Activated T-cell treated with anti-CD3 and anti-CD28 coated beads for 24 hours (primary cell): ENCODE results near the gene SLC6A14.

Source experiments
- DNase-seq: peaks from one replicate; pipeline ENCODE4 v3.0.0-alpha.2; 2020; ENCODE audit warnings: low read depth

SLC6A14 gene, protein sequence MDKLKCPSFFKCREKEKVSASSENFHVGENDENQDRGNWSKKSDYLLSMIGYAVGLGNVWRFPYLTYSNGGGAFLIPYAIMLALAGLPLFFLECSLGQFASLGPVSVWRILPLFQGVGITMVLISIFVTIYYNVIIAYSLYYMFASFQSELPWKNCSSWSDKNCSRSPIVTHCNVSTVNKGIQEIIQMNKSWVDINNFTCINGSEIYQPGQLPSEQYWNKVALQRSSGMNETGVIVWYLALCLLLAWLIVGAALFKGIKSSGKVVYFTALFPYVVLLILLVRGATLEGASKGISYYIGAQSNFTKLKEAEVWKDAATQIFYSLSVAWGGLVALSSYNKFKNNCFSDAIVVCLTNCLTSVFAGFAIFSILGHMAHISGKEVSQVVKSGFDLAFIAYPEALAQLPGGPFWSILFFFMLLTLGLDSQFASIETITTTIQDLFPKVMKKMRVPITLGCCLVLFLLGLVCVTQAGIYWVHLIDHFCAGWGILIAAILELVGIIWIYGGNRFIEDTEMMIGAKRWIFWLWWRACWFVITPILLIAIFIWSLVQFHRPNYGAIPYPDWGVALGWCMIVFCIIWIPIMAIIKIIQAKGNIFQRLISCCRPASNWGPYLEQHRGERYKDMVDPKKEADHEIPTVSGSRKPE

DNA sequence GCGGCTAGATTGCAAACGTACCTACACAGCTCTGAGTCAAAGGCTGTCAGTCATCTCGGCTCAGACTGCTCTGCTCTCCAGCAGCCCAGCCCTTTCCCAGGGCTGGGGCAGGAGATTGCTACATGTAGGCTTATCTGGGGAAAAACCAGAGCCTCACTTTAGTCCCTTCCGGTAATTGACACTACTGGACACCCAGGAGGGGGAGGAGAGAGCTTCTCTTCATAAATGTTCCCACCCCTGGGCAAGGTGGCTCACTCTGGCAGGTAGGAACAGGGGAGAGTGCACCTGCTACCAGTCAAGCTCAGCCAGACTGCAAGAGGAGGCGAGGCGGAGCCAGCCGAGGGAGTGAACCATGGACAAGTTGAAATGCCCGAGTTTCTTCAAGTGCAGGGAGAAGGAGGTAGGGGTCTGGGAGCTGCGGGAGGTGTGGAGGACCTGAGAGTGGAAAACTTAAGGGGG, at the start of gene SLC6A14:
Gene SLC6A14, plus strand, starts transcription at position 249 of the 459 bp plus-strand sequence. Its CDS starts 104 bp downstream, at position 353.
- DNase-seq: no peak

DNA sequence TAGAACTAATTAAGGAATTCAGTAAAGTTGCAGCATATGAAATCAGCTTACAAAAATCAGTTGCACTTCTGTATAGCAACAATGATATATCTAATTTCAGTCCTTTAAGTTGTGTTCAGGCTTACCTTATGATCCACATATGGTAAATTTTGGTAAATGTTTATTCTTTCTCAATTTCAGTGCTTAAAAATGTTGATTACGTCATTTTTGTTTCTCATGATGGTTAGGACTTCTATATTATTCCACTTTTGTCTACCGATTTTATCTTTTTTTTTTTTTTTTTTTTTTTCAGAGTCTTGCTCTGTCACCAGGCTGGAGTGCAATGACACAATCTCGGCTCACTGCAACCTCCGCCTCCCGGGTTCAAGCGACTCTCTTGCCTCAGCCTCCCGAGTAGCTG, 40.7 kb upstream of the SLC6A14 start:
- DNase-seq: no peak

DNA sequence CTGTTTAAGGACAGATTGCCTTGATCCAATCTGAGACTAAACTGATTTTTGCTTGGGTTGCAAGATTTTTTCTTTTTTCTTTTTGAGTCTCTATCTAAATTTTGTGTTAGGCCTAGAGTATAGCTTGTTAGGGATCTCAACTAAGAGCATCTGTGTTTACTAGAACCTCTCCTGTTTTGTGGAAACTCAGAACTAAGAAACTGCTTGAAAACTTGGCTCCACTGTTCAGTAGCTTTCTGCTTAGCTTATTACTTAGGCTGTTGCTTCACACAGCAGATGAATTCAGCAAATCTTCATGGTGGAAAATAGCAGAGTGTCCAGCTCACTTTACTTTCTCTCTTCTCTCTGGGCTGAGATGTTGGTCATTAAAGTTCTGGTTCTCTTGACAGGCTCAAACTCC, 36.7 kb upstream of the SLC6A14 start:
- no peak for DNase-seq

DNA sequence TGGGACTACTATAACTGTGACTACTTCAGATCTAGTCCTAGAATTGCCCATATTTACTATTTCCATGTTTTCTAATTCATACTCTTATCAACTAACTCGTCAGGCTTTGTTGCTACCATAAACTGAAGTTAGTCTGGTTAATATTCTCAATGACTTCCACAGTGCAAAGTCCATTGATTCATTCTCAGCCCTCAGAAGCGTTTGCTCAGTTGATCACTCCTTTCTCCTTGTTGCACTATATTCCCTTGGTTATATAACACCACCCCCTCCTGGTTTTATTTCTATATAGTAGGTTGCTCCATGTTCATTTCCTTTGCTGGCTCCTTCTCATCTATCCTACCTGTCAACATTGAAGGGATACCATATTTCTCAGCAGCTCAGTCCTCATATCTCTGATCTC, 27.2 kb upstream of the SLC6A14 start:
- no peak for DNase-seq

DNA sequence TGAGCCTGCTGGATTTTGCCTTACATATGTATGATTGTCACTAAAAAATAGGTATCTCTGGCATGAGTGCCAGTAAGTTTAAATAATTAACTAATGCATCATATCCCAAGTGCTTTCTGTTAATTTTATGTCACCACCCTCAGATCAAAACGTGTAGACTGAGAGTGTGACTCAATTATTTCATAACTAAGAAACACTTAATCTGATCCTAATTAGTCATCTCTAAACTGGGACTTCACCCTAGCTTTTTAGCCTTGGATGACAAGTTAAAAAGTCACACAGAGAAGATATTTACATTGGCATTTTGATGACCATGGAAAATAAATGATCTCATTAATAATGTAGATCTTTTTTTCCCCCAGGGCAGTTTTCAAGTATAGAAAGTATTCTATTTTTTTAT, 23.1 kb upstream of the SLC6A14 start:
- DNase-seq: no peak

DNA sequence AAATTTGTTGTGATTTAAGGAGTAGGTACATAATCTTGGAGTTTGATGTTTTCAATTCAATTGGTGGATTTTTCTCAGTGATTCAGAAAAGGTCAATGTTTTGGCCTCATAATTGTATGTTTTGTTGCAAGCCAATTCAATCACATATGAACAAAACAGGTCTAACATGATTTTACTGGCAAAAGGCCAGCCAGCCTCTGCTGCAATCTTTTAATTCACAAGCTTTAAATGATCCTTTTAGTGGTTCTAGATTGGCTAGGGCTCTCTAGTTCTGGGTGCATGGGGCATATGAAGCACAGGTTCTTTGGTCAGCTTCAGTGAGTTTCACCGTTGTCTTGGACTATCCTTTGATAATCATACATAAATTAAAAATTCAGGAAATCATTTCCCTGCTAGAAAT, 19.2 kb upstream of the SLC6A14 start:
- no peak for DNase-seq

DNA sequence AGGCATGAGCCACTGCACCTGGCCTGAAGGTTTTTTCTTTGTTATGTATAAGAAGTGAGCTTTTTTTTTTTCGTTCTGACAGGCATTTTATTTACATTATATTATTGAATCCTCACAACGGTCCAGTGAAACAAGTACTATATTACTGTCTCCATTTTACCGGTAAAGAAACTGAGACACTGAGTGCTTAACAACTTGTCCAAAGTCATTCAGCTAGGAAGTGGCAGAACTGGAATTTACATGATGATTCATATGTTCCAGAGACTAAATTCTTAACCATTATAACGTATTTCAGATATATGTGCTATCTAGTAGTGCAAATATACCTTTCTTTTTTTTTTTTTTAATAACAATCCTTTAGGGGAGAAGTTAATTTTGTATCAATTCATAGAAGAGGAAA, 18.4 kb upstream of the SLC6A14 start:
- no peak for DNase-seq

DNA sequence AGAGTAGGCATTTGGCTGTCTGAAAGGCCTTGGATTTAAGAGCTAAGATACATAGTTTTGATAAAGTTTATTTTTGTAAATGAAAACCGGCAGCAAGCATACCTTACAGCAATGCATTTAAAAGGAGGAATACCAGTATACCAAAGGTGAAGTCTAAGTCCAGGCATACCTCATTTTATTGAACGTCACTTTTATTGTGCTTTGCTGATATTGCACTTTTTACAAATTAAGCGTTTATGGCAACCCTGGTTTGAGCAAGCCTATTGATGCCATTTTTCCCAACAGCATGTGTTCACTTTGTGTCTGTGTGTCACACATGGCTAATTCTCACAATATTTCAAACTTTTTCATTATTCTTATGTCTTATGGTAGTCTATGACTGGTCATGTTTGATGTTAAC, 8.4 kb upstream of the SLC6A14 start:
- no peak for DNase-seq

DNA sequence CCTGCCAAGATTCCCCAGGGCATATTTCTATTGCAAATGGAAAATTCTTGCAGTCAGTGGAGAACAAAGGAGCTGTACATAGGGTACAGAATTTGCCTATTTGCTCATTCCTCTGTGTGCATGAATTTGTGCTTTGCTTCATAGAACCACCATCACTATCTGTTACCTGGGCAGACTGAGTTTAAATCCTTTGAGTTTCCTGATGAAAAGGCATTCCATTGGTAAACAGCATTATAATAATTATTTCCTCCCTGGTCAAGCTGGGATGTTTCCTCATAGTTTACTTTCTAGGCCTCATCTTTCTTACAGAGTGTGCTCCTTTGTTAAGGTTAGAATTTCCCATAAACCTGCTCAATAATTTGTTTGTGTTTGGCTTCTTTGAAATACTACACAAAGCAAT, 809 bp upstream of the SLC6A14 start:
- DNase-seq: no peak

DNA sequence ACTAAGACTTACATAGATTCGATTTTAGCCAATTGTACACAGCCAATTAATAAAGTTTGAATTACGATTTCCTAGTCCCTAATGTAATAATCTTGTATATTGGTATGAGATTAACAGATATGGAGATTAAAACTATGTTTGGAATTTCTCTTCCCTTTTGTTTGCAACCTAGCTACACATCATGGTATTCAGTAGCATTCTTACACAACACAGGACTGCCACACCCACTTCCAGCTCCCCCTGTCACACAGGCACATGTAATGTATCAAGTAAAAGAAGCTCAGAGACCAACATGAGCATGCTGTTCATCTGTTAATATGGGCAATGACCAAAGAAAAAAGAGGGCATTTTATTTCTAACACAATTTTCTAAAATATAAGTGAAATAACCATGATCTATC, 12.8 kb downstream of the SLC6A14 start:
- DNase-seq: no peak

DNA sequence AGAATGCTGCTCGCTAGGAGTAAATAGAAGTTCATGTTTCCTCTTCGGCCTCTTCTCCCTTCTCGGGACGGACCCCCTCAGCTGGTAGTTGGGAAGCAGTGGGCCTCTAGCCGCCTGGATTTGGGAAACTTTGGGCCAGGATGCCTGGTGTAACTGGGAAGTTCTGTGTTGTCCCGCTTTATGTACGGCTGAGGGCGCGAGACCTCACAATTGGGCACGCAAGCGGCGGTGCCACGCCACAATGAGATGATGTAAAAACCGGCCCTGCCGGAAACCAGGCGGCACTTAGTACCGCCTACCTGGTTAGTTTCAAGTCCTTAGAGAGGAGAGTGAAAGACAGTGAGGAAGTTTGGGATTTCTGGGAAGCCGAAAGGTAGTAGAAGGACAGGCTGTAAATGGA, 26.4 kb downstream of the SLC6A14 start, which contains the start of gene CT83:
Gene CT83, minus strand, starts transcription at position 155 of the 400 bp plus-strand sequence. Its CDS starts 120 bp downstream, at position 35.
- no peak for DNase-seq

DNA sequence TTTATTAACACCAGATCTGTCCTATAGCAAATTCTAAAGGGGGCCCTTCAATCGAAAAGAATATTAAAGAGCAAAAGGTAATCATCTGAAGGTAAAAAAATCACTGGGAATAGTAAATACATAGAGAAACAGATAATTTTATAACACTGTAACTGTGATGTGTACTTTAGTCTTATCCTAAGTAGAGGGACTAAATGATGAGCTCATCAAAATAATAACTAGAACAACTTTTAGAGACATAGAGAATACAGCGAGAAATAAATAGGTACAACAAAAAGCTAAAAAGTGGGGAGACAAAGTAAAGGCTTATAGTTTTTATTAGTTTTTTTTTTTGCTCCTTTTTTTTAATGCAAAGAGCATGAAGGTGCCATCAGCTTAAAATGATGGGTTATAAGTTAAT, 43.7 kb downstream of the SLC6A14 start:
- no peak for DNase-seq

DNA sequence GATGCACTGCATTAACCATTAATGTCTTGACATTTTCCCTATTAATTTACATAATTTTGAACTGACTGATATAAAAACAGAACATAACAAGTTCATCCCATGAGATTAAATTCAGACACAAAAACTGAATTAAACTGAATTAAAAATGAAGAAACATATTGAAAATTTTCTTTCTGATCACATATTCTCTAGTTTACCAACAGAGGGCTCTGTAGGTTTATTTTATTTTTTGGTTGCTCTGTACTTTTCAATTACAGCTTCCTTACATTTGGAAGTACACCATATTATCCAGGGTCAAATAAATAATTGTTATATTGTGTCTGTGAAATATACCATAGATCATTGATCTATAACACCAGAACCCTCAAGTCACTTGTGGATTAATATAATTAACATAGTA, 53.7 kb downstream of the SLC6A14 start:
- DNase-seq: no peak

DNA sequence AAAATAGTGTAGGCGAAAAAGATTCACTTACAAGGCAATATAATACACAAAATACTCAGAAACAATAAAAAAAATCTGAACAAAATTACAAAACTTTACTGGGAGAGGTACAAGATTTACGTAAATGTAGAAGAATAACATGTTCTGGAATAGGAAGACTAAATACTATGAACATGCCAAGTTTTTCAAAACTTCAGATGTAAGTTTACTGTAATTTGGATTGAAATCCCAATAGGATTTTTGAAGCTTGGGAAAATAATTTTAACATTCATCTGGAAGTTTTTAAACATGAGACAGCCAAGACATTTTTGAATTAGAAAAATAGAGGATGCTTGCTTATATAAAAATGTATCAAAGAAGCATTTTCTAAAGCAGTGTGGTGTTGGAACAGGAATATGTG, 56.9 kb downstream of the SLC6A14 start:
- no peak for DNase-seq

DNA sequence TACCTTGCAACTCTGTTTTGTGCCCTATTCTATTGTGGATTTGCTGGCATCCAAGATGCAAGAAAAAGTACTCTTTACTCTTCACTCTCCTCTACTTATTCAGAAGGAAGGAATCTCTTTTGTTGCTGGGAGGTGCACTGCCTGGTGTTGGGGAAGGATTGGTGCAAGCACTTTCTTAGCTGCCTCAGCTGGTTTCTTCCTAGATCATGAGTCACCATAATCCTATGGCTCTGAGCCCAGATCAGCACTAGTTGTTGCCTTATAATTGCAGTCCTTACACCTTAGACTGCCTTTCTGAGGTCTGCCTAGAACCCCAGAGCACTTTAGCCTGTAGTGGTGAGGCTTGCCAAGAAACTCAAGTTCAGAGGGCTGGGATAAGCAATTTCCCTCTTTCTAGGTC, 63.4 kb downstream of the SLC6A14 start:
- no peak for DNase-seq
